ENCODE data around the gene AFAP1L1. TPM values are rescaled to one million over a fixed set of nuclear protein-coding genes. Genes with fewer than 3 reads are reported as not detected.

Gene AFAP1L1
- total and polyA plus RNA-seq, 2 of the 13 experiments (the other 11 are each of a cell fraction or from before 2014, with no cell fraction given), result 0.38 to 1.0 TPM

DNA sequence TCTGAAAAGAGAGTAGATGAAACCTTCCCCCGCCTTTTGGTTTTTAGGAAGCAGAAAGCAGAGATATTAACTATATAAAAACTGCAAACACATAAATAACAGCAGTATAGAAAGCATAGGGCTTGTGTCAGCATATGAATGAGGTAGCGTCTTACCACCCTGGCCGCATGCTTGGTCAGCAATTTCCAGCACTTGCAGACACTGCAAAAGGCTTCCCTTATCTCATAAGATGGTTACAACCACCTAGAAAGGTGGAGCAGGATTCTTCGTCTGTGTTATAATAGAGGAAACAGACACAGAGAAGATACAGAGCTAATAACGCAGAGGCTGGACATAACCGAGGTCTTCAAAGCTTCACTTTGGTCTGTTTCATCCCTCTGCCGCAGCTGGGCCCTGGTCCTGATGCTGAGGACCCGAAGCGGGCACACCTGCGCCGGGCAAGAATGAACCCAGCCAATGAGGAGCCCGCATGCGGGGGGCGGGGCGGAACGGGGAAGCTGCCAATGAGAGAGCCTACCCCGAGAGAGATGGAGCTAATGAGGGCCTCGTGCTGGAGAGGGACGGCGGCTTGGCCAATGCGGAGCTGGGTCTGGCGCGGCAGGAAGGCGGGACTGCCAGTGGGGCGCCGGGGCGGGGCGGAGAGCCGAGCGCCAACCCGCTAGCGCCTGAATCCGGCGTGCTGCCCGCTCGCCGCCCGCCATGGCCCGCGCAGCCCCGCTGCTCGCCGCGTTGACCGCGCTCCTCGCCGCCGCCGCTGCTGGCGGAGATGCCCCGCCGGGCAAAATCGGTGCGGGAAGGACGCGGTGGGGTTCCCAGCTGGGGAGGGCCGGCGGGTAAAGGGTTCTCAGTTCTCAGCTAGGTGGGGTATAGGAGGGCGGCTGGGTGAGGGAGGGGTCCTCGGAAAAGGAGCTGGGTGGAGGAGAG is 86.0 kb downstream of the AFAP1L1 start, which contains the start of gene PCYOX1L (continued):
- TF ChIP-seq, protein P1, sequence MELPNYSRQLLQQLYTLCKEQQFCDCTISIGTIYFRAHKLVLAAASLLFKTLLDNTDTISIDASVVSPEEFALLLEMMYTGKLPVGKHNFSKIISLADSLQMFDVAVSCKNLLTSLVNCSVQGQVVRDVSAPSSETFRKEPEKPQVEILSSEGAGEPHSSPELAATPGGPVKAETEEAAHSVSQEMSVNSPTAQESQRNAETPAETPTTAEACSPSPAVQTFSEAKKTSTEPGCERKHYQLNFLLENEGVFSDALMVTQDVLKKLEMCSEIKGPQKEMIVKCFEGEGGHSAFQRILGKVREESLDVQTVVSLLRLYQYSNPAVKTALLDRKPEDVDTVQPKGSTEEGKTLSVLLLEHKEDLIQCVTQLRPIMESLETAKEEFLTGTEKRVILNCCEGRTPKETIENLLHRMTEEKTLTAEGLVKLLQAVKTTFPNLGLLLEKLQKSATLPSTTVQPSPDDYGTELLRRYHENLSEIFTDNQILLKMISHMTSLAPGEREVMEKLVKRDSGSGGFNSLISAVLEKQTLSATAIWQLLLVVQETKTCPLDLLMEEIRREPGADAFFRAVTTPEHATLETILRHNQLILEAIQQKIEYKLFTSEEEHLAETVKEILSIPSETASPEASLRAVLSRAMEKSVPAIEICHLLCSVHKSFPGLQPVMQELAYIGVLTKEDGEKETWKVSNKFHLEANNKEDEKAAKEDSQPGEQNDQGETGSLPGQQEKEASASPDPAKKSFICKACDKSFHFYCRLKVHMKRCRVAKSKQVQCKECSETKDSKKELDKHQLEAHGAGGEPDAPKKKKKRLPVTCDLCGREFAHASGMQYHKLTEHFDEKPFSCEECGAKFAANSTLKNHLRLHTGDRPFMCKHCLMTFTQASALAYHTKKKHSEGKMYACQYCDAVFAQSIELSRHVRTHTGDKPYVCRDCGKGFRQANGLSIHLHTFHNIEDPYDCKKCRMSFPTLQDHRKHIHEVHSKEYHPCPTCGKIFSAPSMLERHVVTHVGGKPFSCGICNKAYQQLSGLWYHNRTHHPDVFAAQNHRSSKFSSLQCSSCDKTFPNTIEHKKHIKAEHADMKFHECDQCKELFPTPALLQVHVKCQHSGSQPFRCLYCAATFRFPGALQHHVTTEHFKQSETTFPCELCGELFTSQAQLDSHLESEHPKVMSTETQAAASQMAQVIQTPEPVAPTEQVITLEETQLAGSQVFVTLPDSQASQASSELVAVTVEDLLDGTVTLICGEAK (IDR thresholded peaks at IDR 0.05), result no peak
- TF ChIP-seq, protein P1 (CRISPR knock-in tag; IDR thresholded peaks at IDR 0.05), result peak; percentile 50; the same call in 1 of the 2 replicates
- 0 out of 2 replicates have a peak, but pooled peaks have one; percentile 36 for TF ChIP-seq ZIK1 (CRISPR knock-in tag; IDR thresholded peaks at IDR 0.05; ENCODE audit: borderline replicate concordance, low read depth)
- peak; percentile 83 for TF ChIP-seq ZNF441 (CRISPR knock-in tag; IDR thresholded peaks at IDR 0.05; ENCODE audit: borderline replicate concordance)
- no peak for TF ChIP-seq NR2F2 (IDR thresholded peaks at IDR 0.05; ENCODE audit: borderline replicate concordance, low read depth)
- TF ChIP-seq REL (CRISPR knock-in tag; conservative IDR thresholded peaks at IDR 0.05), result no peak
- no peak for TF ChIP-seq ZNF20 (CRISPR knock-in tag; IDR thresholded peaks at IDR 0.05)
- TF ChIP-seq RFXAP (CRISPR knock-in tag; IDR thresholded peaks at IDR 0.05; ENCODE audit: borderline replicate concordance), result no peak; the same call in 1 of the 2 replicates
- TF ChIP-seq HES4 (CRISPR knock-in tag; IDR thresholded peaks at IDR 0.05; ENCODE audit: borderline replicate concordance), result peak; percentile 90
- no peak for TF ChIP-seq FOXA3 (CRISPR knock-in tag; IDR thresholded peaks at IDR 0.05)
- no peak for TF ChIP-seq POLR2AphosphoS2 (IDR thresholded peaks at IDR 0.05; ENCODE audit: low read depth, low read length)
- TF ChIP-seq, protein P2, sequence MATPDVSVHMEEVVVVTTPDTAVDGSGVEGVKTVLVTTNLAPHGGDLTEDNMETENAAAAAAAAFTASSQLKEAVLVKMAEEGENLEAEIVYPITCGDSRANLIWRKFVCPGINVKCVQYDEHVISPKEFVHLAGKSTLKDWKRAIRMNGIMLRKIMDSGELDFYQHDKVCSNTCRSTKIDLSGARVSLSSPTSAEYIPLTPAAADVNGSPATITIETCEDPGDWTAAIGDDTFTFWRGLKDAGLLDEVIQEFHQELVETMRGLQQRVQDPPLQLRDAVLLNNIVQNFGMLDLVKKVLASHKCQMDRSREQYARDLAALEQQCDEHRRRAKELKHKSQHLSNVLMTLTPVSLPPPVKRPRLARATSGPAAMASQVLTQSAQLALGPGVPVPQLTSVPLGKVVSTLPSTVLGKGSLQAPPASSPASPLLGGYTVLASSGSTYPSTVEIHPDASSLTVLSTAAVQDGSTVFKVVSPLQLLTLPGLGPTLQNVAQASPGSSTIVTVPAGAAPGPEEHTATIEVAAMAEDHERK (CRISPR knock-in tag; IDR thresholded peaks at IDR 0.05; ENCODE audit: low read depth), result no peak
- TF ChIP-seq FOSL1 (CRISPR knock-in tag; IDR thresholded peaks at IDR 0.05; ENCODE audit: borderline replicate concordance), result no peak
- TF ChIP-seq, protein P3, sequence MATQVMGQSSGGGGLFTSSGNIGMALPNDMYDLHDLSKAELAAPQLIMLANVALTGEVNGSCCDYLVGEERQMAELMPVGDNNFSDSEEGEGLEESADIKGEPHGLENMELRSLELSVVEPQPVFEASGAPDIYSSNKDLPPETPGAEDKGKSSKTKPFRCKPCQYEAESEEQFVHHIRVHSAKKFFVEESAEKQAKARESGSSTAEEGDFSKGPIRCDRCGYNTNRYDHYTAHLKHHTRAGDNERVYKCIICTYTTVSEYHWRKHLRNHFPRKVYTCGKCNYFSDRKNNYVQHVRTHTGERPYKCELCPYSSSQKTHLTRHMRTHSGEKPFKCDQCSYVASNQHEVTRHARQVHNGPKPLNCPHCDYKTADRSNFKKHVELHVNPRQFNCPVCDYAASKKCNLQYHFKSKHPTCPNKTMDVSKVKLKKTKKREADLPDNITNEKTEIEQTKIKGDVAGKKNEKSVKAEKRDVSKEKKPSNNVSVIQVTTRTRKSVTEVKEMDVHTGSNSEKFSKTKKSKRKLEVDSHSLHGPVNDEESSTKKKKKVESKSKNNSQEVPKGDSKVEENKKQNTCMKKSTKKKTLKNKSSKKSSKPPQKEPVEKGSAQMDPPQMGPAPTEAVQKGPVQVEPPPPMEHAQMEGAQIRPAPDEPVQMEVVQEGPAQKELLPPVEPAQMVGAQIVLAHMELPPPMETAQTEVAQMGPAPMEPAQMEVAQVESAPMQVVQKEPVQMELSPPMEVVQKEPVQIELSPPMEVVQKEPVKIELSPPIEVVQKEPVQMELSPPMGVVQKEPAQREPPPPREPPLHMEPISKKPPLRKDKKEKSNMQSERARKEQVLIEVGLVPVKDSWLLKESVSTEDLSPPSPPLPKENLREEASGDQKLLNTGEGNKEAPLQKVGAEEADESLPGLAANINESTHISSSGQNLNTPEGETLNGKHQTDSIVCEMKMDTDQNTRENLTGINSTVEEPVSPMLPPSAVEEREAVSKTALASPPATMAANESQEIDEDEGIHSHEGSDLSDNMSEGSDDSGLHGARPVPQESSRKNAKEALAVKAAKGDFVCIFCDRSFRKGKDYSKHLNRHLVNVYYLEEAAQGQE (IDR thresholded peaks at IDR 0.05; ENCODE audit: borderline replicate concordance in 1 of 2, low read depth in 1 of 2, low read length in 2 of 2), result no peak

Measured in HepG2 (cell line).